ENCODE measurements around the gene AUTS2.

DNA sequence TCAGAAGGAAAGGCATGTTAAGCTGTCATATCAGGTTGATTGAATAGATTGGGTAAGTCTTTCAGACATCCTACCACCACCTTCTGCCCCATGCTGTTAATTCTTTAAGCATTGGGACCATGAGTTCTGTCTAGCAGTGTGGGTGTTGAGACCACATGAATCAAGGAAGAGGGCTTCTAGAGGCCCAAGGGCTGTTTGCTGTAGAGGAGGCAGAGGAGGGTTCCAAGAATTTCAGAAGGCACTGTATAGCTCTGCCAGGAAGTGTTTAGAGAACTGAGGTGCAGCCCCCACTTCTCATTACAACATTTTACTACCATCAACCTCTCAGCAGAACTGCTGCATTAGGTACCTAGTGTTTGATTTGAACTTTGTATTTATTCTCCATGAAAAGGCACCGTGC lies 720.2 kb downstream of the AUTS2 start:
- TF ChIP-seq SIN3A (IDR thresholded peaks at IDR 0.05; ENCODE audit: borderline replicate concordance, insufficient read depth, low read depth, low read length) = no peak
- TF ChIP-seq, protein P1, sequence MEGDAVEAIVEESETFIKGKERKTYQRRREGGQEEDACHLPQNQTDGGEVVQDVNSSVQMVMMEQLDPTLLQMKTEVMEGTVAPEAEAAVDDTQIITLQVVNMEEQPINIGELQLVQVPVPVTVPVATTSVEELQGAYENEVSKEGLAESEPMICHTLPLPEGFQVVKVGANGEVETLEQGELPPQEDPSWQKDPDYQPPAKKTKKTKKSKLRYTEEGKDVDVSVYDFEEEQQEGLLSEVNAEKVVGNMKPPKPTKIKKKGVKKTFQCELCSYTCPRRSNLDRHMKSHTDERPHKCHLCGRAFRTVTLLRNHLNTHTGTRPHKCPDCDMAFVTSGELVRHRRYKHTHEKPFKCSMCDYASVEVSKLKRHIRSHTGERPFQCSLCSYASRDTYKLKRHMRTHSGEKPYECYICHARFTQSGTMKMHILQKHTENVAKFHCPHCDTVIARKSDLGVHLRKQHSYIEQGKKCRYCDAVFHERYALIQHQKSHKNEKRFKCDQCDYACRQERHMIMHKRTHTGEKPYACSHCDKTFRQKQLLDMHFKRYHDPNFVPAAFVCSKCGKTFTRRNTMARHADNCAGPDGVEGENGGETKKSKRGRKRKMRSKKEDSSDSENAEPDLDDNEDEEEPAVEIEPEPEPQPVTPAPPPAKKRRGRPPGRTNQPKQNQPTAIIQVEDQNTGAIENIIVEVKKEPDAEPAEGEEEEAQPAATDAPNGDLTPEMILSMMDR (IDR thresholded peaks at IDR 0.05) = no peak
- TF ChIP-seq REST (IDR thresholded peaks at IDR 0.05; ENCODE audit: insufficient read depth in 1 of 2, low read depth in 2 of 2, low read length in 1 of 2) = no peak

All from Panc1 (cell line).